IMR-90 (cell line): ENCODE results near the gene CREG1.

ENCODE experiments used
- BHLHE40 ChIP-seq: fragments of 150-350 bp; IDR thresholded peaks from 2 replicates; pipeline ENCODE4 v1.6.1; 2016; ENCODE audit warnings: mild to moderate bottlenecking, low read depth, low read length
- CEBPB ChIP-seq: IDR thresholded peaks from 2 replicates; pipeline ENCODE4 v1.6.1; 2012; ENCODE audit warnings: low read depth, low read length, improper control_type of control experiment
- MAZ ChIP-seq: IDR thresholded peaks from 2 replicates; pipeline ENCODE4 v1.6.1; 2012; ENCODE audit warnings: low read depth, mild to moderate bottlenecking, low read length, improper control_type of control experiment, moderate library complexity, borderline replicate concordance
- MXI1 ChIP-seq: IDR thresholded peaks from 2 replicates; pipeline ENCODE4 v1.6.1; 2012; ENCODE audit warnings: low read depth, mild to moderate bottlenecking, low read length, moderate library complexity, borderline replicate concordance
- POLR2A ChIP-seq: IDR thresholded peaks from 2 replicates; pipeline ENCODE4 v1.6.1; 2012; ENCODE audit warnings: mild to moderate bottlenecking, low read depth, low read length
- RAD21 ChIP-seq: IDR thresholded peaks from 2 replicates; pipeline ENCODE4 v1.6.1; 2012; ENCODE audit warnings: low read length, improper control_type of control experiment
- RCOR1 ChIP-seq: IDR thresholded peaks from 2 replicates; pipeline ENCODE4 v1.6.1; 2012; ENCODE audit warnings: mild to moderate bottlenecking, low read length, improper control_type of control experiment; ENCODE audit not compliant: insufficient replicate concordance
- RFX5 ChIP-seq: IDR thresholded peaks from 2 replicates; pipeline ENCODE4 v1.8.0; 2012; ENCODE audit warnings: low read depth, mild to moderate bottlenecking, low read length, moderate library complexity
- TF ChIP-seq, protein P1 (sequence below): conservative IDR thresholded peaks from 2 replicates; pipeline ENCODE4 v1.5.1; 2012; ENCODE audit warnings: mild to moderate bottlenecking, low read depth, low read length, improper control_type of control experiment
- TF ChIP-seq, protein P2 (sequence below): fragments of 150-350 bp; IDR thresholded peaks from 2 replicates; pipeline ENCODE4 v1.6.1; 2016; ENCODE audit warnings: low read depth, mild to moderate bottlenecking, low read length, moderate library complexity, borderline replicate concordance
- TF ChIP-seq, protein P3 (sequence below): fragments of 150-350 bp; IDR thresholded peaks from 2 replicates; pipeline ENCODE4 v1.6.1; 2017; ENCODE audit warnings: mild to moderate bottlenecking, antibody characterized with exemption, low read length, low read depth

DNA sequence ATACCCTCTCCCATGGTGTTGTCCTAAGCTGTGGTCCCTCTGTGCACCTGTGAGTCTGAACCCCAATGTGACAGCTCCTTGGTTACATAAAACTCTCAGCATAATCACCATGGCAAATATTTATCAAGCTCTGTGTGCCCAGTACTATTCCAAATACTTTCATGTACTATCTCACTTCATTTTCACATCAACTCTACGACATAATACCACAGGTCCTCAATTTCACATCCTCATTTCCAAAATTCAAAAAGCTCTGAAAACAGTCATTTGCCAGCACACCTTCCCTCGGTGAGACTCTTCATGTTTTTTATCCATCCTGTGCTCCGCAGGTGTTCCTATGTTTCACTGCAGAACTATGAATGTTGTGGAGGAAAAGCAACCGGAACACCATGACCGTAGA, 12.4 kb upstream of the CREG1 start:
- TF ChIP-seq POLR2A (no peak), RFX5 (no peak), MXI1 (no peak), MAZ (no peak), BHLHE40 (no peak), RAD21 (no peak), CEBPB (no peak), RCOR1 (no peak)
- TF ChIP-seq, protein P1, sequence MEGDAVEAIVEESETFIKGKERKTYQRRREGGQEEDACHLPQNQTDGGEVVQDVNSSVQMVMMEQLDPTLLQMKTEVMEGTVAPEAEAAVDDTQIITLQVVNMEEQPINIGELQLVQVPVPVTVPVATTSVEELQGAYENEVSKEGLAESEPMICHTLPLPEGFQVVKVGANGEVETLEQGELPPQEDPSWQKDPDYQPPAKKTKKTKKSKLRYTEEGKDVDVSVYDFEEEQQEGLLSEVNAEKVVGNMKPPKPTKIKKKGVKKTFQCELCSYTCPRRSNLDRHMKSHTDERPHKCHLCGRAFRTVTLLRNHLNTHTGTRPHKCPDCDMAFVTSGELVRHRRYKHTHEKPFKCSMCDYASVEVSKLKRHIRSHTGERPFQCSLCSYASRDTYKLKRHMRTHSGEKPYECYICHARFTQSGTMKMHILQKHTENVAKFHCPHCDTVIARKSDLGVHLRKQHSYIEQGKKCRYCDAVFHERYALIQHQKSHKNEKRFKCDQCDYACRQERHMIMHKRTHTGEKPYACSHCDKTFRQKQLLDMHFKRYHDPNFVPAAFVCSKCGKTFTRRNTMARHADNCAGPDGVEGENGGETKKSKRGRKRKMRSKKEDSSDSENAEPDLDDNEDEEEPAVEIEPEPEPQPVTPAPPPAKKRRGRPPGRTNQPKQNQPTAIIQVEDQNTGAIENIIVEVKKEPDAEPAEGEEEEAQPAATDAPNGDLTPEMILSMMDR = no peak
- TF ChIP-seq, protein P2, sequence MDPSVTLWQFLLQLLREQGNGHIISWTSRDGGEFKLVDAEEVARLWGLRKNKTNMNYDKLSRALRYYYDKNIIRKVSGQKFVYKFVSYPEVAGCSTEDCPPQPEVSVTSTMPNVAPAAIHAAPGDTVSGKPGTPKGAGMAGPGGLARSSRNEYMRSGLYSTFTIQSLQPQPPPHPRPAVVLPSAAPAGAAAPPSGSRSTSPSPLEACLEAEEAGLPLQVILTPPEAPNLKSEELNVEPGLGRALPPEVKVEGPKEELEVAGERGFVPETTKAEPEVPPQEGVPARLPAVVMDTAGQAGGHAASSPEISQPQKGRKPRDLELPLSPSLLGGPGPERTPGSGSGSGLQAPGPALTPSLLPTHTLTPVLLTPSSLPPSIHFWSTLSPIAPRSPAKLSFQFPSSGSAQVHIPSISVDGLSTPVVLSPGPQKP = no peak
- TF ChIP-seq, protein P3, sequence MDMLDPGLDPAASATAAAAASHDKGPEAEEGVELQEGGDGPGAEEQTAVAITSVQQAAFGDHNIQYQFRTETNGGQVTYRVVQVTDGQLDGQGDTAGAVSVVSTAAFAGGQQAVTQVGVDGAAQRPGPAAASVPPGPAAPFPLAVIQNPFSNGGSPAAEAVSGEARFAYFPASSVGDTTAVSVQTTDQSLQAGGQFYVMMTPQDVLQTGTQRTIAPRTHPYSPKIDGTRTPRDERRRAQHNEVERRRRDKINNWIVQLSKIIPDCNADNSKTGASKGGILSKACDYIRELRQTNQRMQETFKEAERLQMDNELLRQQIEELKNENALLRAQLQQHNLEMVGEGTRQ = no peak
